A673 (cell line): ENCODE results near the gene TXNDC15.

ENCODE experiments used
- EZH2 ChIP-seq: fragments of 200-600 bp; sonication (generic); IDR thresholded peaks from 2 replicates; pipeline ENCODE4 v1.6.1; 2017; ENCODE audit warnings: borderline replicate concordance, low read depth, mild to moderate bottlenecking, mixed read lengths, antibody characterized with exemption, low read length; ENCODE audit not compliant: poor library complexity, severe bottlenecking
- TF ChIP-seq, protein P1 (sequence below): fragments of 300-800, 200-600 bp; sonication (generic); conservative IDR thresholded peaks from 2 replicates; pipeline ENCODE4 v1.5.1; 2017; ENCODE audit warnings: low read depth, mild to moderate bottlenecking, antibody characterized with exemption, low read length, moderate library complexity, mixed read lengths

DNA sequence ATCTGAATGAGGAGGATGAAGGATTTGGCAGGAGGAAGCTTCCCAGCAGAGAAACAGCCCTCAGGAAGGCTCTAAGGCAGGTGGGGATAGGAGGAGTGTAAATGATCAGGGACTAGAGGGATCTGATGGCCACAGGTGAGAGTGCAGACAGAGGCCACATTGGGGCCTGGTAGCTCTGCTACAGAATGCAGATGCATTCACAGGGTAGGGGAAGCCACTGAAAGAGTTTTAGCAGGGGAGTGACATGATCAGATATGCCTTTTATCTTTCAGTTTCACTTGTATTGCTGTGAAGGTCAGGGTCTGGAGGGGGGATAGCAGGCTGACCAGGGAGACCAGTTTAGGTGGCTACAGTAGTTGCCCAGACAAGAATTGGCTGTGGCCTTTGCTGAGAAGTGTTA, 3.0 kb downstream of the TXNDC15 start:
- TF ChIP-seq, protein P1, sequence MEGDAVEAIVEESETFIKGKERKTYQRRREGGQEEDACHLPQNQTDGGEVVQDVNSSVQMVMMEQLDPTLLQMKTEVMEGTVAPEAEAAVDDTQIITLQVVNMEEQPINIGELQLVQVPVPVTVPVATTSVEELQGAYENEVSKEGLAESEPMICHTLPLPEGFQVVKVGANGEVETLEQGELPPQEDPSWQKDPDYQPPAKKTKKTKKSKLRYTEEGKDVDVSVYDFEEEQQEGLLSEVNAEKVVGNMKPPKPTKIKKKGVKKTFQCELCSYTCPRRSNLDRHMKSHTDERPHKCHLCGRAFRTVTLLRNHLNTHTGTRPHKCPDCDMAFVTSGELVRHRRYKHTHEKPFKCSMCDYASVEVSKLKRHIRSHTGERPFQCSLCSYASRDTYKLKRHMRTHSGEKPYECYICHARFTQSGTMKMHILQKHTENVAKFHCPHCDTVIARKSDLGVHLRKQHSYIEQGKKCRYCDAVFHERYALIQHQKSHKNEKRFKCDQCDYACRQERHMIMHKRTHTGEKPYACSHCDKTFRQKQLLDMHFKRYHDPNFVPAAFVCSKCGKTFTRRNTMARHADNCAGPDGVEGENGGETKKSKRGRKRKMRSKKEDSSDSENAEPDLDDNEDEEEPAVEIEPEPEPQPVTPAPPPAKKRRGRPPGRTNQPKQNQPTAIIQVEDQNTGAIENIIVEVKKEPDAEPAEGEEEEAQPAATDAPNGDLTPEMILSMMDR: no peak
- no peak for TF ChIP-seq EZH2
